GM18861 (cell line): ENCODE results near the gene OPRL1.

Experiments used
- ATAC-seq: cut with Tn5 transposase; IDR thresholded peaks from one replicate; pipeline ENCODE4 v1.9.1; 2021; ENCODE audit not compliant: unreplicated experiment

The OPRL1 gene

DNA sequence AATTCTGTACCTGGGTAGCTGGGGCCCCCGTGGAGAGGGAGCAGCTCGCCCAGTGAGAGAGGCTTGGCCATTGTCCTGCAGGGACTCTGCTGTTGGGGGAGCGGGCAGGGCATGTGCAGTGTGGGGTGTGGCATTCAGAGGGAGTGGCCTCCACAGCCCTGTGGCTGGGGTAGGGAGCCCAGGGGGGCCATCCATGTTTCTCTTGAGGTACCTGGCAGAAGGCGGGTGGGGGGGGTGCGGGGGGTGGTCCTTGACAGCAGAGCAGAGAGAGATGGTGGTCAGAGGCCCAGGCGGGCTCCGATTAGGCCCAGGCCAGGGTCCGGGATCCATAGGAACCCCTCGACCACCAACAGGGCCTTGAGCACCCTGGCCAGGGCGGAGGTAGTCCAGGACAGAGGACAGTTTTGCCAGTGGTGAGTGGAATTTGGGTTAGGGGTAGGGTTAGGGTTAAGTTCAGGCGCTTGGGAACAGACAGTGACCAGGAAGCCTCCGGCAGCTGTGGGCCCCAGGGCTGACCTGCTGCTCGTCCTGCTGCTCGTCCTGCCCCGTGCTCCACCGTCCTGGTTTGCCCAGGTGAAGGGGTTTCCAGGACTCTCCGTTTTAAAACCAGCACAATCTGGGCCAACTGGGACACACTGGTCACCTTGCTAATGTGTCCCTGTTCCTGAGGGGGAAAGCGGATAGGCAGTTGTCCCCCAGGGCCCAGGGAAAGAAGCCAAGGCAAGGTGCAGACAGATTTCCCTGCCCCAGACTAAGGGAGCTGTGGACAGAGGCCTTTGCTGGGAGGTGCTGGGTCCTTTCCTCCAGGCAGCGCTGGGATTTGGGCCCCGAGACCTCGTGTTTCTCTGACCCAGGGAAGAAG is 59.5 kb downstream of the OPRL1 start:
- no peak for ATAC-seq

DNA sequence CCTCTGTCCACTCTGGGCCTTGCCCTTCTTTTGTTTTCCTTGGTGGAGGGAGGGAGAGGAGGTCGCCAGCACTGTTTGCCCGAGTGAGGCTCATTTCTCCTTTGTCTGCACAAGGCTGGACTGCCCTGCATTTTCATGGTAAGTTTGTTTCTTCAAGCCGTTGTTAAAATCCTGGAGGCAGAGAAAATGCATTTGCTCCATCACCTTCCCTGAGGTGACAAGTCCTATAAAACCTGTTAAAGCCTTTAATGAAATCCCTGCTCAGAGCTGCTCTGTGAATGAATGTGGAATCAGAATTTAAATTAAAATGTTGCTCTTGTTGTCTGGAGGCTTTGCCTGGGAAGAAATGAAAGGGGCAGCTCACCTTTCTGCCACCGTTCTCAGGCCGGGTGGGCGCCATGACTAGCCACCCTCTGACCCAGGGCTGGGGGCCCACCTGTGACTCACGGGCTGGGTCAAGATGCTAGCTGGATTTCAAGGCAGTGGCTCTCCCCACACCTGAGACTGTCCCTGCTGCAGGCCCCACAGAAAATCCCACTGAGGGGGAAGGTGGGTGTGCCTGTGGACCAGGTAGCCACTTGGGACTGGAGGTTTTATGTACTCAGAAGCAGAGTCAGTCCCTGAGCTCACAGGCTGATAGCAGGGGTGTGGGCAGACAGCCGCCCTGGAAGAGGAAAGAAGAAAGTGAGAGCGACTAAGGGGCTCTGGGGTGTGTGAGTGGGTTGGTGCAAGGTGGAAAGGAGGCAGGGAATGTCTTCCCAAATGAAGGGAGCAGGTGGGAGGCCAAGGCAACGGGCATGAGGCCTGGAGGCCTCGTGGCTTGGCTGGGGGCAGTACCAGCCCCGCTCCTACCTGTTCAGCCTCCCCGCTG is 60.4 kb downstream of the OPRL1 start:
- no peak for ATAC-seq

DNA sequence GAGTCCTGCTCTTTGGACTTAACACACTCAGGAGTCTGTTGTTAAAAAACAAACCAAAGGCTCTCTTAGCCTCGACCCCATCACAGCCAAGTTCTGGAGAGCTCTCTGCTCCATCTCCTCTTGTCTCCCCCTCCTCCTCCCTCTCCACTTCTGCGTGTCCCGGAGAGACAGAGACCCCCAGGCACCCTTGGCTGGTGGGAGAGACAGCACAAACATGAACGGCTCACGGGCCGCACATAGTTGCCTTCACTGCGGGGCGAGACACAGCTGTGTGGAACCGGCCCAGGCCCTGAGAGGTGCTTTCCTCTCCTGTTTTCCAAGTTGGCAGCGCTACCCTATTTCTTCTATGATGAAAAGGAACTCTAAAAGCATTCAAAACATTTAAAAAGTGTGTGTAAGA is 61.1 kb downstream of the OPRL1 start:
- ATAC-seq = no peak

DNA sequence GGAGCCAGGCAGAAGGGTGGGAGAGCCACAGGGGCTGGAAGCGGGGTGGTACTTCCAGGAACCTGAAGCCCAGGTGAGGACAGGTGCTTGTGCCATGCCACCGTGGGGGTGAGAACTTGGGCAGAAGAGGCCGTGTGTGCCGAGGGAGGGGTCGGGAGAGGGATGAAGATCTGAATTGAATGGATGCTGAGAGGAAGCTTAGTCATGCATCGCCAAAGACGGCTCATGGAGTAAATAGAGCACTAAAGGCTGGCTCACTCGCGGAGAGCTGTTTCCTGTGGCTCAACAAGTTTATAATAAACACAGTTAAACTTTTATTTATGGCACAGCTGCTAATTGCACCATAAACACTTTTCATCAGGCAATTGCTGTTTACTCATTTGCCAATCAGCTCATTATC is 62.7 kb downstream of the OPRL1 start:
- no peak for ATAC-seq

DNA sequence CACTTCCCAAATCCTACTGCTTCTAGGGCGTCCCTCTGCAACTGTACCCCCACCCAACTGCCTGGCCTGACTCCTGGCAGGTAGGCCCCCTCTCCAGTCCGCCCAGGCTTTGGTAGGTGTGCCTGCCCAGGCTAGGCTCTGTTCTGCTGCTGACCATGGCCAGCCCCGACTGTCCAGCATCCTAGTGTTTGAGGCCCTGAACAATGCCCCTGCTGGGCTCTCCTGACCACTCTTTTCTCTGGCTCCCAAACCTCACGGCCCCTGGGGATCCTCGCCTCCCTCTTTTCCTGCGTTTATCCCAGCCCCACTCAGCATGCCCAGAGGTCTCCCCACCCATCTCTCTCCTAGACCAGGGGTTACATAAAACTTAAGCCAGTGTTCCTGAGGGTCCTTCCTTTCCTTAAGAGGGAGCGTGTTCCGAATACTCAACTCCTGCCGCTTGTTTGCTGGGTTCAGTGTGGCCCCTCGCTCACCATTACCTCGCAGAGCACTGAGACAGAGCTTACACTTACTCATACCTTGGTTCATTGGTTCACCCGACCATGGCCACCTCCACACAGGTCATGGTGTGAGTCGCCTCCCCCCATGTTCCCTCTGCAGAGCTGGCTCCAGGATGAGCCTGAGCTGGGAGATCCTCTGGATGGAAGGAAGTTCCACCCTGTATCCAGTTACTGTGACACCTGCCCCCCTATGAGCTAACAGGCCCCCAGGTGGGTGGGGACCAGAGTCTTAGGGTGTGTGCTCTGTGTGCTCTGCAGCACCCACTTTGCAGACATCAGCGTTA is 63.3 kb downstream of the OPRL1 start:
- no peak for ATAC-seq

DNA sequence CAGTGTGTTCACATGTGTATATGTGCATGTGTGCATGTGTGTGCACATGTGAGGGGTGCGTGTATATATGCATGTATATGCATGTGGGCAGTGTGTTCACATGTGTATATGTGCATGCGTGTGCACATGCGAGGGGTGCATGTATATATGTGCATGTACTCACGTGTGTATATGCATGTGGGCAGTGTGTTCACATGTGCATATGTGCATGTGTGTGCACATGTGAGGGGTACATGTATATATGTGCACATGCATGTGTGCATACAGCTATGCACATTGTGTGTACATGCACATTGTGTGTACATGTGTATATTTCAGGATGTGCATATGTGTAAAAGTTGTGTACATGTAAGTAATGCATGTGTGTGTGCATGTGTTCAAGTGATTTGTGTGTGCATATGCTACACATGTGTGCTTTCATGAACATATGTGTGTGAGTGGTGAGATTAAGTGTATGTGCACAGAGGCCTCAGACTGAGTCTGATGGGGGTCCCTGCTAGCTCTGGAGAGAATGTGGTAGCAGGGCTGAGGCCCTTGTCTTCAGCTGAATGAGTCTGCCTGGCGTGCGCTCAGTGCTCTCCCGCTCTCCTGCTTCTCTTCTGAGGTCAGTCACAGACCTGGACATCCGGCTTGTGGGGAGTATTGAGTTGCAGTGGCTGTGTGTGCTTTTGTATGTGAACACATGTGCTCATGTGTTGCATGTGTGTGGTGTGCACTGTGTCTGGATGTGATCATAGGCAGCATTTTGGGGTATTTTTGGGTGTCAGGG is 64.4 kb downstream of the OPRL1 start:
- no peak for ATAC-seq

DNA sequence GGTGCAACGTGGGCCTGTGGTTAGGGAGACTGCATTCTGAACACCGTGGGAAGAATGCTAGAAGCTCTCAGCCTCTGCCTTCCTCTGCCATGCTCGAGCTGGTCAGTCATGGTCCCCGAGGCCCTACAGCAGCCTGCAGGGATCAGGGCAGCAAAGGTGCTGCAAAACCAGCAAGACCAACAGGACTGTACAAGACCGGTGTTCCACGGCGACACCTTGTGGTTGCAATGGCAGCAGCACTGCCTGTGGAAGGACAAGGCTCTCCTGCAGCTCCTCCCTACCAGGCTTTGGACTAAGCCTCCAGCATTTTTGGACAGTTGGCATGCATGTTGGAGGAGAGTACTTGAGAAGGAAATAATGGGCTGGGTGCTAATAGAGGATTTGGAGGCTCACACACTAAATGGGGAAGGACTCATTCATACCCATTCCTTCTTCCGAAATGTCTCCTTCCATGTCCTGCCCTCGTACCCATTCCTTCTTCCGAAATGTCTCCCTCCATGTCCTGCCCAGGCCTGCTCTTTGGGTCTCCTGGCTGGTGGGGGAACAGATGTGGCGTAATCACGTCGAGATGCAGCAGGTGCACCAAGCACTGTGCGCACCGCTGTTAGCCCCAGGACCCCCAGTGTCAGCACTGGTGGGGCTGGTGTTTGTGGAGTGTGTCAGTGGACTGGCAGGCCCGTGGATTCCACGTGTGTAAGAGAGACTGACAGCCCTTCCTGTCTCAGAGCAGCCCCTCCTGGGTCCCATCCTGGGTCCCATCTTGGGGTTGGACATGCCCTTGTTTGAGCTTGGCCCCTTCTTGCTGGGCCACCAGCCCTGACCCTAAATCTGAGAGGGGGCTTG is 65.8 kb downstream of the OPRL1 start:
- ATAC-seq = no peak

DNA sequence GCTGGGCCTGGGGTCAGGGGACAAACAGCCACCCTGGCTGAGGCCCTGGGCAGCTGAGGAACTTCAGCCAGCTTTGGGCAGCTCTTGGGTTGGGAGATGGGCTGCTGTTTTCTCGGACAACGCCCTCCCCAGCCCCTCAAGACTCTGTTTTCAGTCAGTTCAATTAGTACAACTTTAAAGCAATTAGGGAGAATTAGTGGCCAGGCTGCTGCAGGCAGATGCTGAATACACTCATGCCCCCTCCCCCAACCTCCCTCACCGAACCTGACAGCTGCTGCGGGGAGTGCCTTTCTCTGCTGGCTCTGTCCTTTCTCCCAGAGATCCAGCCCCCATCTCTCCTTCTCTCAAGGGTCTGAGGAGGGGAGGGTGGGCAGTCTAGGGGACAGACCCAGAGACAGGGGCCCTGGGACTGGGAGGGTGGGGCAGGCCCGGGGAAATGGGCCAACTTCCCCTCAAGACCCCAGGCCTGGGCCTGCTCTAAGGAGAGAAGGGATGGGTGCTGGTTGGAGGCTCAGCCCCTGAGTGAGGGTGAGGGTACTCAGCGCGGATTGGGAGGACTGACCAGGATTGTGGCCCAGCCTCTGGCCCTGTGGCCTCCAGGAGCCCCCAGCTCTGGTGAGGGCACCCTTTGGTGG is 66.5 kb downstream of the OPRL1 start:
- no peak for ATAC-seq

DNA sequence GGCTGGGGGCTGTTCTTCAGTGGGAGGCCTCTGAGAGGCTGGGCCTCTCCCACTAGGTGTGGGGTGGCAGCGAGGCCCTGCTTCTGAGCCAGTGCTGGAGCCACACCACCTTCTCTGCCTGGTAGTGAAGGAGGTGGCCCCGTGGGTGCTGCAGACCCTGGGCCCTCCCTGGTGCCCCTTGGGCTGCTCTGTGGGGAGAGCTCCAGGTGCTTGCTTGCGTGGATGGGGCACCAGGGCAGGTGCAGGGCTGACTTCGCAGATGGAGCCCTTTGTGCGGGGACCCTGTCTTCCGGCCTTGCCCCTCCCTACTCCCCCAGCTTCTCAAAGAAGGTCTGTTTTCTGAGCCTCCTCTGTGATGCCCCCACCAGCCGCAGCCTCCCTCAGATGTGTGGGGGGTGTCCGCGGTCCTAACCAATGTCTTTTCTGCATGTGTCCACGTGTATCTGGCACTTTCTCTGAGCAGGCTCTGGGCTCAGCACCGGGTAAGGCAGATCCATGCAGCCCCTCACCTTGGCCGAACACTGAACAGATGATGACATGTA is 67.1 kb downstream of the OPRL1 start:
- no peak for ATAC-seq

DNA sequence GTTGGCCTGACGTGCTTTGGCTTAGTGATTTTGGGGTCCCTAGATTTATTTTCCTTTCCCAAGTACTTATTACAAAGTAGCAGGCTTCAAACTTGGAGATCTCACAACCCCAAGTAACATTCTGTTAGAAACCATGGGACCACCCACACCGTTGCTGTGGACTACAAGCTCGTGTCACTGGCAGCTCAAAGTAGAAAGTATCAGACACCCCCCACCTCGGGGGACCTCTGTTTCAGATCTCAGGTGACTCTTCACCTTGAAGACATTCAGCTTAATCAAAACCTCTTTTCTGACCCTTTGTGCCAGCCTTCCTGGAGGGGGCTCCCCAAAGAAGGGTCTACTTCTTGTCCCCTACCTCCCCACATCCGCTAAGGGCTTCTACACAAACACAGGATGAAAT is 68.7 kb downstream of the OPRL1 start:
- no peak for ATAC-seq

DNA sequence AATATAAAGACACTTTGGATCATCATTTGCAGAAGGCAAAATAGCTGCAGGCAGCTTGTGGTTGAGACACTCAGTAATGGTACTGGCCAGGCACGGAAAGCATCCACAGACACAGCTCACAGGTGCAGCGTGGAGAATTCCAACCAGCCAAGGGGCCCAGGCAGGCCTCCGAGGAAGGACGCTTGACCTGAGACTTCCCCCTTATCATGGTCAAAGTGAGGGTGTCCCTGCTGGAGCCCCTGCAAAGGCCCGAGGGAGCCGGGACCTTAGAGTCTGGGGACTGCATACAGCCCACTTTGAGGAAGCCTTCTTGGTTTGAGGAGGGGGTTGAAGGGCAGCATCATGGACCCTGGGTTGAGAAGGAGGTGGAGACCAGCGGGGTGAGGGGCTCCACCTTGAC is 69.3 kb downstream of the OPRL1 start:
- ATAC-seq = no peak

DNA sequence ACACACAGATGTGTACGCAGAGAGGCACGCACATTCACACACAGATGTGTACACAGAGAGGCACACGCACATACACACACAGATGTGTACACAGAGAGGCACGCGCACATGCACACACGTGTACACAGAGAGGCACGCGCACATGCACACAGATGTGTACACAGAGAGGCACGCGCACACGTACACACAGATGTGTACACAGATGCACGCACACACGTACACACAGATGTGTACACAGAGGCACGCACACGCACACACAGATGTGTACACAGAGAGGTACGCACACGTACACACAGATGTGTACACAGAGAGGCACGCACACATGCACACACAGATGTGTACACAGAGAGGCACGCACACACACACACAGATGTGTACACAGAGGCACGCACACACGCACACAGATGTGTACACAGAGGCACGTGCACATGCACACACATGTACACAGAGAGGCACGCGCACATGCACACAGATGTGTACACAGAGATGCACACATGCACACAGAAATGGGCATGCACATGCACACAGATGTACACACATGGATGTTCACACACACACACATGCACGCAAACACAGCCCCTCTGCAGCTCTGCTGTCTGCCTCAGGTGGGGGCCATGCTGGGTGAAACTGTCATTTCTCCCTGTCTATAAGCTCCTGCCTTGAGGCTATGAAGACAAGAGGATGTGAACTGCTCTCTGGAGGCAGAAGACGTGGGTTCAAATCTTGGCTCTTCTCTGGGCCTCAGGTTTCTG is 70.1 kb downstream of the OPRL1 start:
- ATAC-seq = no peak
